Small intestine (tissue), 7 donors: ENCODE data around the gene DNAI1. TPM values are rescaled to one million over a fixed set of nuclear protein-coding genes. Genes with fewer than 3 reads are reported as not detected.
A peak's percentile ranks its signal among the peaks of the same experiment; 100 is the strongest.
"Not testable (repeated sequence)": the region's sequence is repeated elsewhere in the genome, so short reads cannot be mapped to it uniquely, and the experiment has no call there.

ENCODE experiments used
- DNase-seq, 2 donors: peaks; one replicate each; pipeline versions ENCODE4 v3.0.0 to v3.0.0-alpha.2; 2013
- FAIRE-seq: peaks from 2 replicates; lab custom pipeline; 2012; peaks lifted over from hg19 to GRCh38; lab: Jason Lieb, UNC
- H3K27ac ChIP-seq, 3 donors: one replicate each; pipeline ENCODE4 v1.5.1; 2013; ENCODE audit warnings: low read length in 2 of 3, mild to moderate bottlenecking in 2 of 3, control low read depth in 1 of 3, inconsistent platforms in 1 of 3, low read depth in 1 of 3, moderate library complexity in 1 of 3
- H3K27me3 ChIP-seq, 3 donors: one replicate each; pipeline ENCODE4 v1.6.1; 2013; ENCODE audit warnings: low read length in 3 of 3, inconsistent platforms in 1 of 3; ENCODE audit not compliant: control insufficient read depth in 3 of 3, insufficient read depth in 3 of 3
- H3K36me3 ChIP-seq, 3 donors: one replicate each; pipeline ENCODE4 v1.6.1; 2013; ENCODE audit warnings: low read length in 3 of 3, inconsistent platforms in 1 of 3, low read depth in 1 of 3, mild to moderate bottlenecking in 1 of 3, moderate library complexity in 1 of 3; ENCODE audit not compliant: control insufficient read depth in 3 of 3, insufficient read depth in 2 of 3
- H3K4me1 ChIP-seq, 3 donors: one replicate each; pipeline ENCODE4 v1.6.1; 2013; ENCODE audit warnings: low read length in 2 of 3, inconsistent platforms in 1 of 3, low read depth in 1 of 3, mild to moderate bottlenecking in 1 of 3, moderate library complexity in 1 of 3; ENCODE audit not compliant: control insufficient read depth in 3 of 3, insufficient read depth in 2 of 3
- H3K4me3 ChIP-seq, 3 donors: one replicate each; pipeline ENCODE4 v1.5.1; 2013; ENCODE audit warnings: low read length in 3 of 3, control low read depth in 1 of 3, inconsistent platforms in 1 of 3, low read depth in 1 of 3, mild to moderate bottlenecking in 1 of 3, moderate library complexity in 1 of 3
- H3K9me3 ChIP-seq, 2 donors: one replicate each; pipeline ENCODE4 v1.6.1; 2013; ENCODE audit warnings: low read depth in 1 of 2, low read length in 1 of 2; ENCODE audit not compliant: control insufficient read depth in 2 of 2, insufficient read depth in 1 of 2
- WGBS, 3 donors: extraction: QIAGEN DNeasy Blood & Tissue Kit; methylation state at CpG; one replicate each; pipeline ENCODE4 v1.1.7; 2013; 5-methylcytosine and 5-hydroxymethylcytosine counted together
- polyA plus RNA-seq, 4 donors: library from polyadenylated mRNA; stranded (reverse) in 3 of 4; unstranded in 1 of 4; fragments of 200-250 nt in 3 of 4; fragments of 120-200 nt in 1 of 4; gene quantifications; one replicate each; pipeline versions ENCODE4 v1.2.1 to v1.2.3, GENCODE V29; 2013
- donor health status: healthy with polysubstance abuse.
- donor health status: control.
- donor health status: control.
- donor health status: Bipolar disorder and iron deficiency.
- donor health status: healthy.

Gene DNAI1
- polyA plus RNA-seq, 4 donors: 0.22 TPM; not detected in 3

DNA sequence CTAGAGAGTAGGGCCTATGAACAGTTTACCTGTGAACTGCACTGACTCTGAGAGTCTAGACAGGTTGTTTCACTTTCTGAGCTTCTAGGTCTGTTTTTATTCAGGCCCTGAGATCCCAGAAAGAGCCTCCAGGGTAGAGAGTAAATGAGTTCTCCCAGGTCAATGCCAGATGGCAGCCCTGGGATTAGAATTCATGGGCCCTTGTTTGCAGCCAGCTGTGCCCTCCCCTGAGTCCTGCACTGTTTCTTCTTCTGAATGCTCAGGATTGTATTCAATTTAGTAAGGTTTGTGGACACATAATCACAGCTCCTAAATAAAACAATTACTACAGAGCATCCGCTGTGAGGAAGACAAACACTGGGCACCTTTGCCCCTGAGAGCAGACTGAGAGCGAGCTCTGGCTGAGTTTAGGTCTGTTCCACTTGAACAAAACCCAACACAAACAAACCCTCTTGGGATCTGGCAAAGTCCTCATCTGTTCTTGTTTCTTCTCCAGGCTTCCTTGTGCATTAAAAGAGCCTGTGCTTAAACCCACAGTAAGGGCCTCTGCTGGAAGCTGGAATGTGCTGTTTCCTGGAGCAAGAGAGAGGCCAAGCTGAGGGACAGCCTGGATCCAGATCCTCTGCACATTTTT, 30.2 kb upstream of the DNAI1 start:
- Histone ChIP-seq H3K27ac (no peak overlapping the region), H3K4me3 (no peak overlapping the region), H3K4me1 (no peaks in the 10 kb centered on the region), H3K27me3 (no peaks in the 10 kb centered on the region), H3K9me3 (no peaks in the 10 kb centered on the region), H3K36me3 (no peaks in the 10 kb centered on the region)
- FAIRE-seq (no peak), DNase-seq (no peak)
- WGBS, 3 donors: 72 to 81% (median 74%) methylated on average over 2 of the region's 2 CpGs

DNA sequence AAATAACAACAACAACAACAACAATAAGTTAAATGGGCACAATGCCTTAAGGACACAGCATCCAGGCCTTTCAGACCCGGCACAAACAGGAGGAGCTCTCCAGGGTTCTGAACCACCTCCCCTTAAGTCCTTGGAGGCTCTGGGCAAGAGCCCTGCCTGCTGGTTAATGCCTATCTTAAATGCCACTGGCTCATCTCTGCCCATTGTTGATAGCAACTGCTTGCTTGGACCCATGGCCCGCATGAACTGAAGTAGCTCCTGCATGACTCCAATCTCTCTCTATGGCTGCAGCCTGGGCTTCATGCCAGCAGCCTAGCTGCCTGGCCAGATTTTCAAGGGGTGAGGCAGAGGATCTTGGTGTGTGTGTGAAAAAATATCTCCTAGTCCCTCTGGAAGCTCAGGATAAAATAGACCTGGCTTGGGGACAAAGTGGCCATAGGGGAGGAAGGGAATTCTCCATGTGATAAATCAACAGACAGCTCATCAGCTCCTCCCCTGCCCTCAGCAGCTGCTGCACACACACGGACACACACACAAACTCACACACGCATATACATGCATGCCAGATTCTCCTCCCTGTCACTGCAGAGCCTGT, 27.7 kb upstream of the DNAI1 start:
- Histone ChIP-seq H3K4me1 (no peaks in the 10 kb centered on the region), H3K36me3 (no peaks in the 10 kb centered on the region), H3K27me3 (no peaks in the 10 kb centered on the region), H3K4me3 (no peak overlapping the region), H3K27ac (no peak overlapping the region), H3K9me3 (no peaks in the 10 kb centered on the region)
- DNase-seq: peak; percentile 25 to 70
- FAIRE-seq: no peak
- 16 to 34% (median 31%) methylated on average over 4 of the region's 4 CpGs for WGBS, 3 donors

DNA sequence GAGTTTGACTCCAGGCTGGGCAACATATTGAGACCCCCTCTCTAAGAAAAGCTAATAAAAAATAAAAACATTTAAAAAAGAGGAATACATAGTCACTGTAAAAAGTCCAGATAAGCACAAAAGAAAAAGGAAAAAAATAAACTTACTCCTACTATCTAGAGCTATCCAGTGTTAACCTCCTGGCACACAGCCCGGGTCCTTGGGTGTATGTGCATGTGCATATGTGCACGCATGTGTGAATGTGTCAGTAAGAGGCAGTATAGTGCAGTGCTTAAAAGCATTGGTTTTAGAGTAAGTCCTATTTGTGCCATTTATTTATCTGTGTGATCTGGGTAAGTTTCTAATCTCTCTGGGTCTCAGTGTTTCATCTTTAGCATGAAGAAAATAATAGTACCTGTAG, 26.9 kb upstream of the DNAI1 start:
- H3K4me1 ChIP-seq: no peaks in the 10 kb centered on the region
- no peaks in the 10 kb centered on the region for H3K9me3 ChIP-seq
- no peaks in the 10 kb centered on the region for H3K27me3 ChIP-seq
- no peak for FAIRE-seq
- no peak for DNase-seq
- H3K36me3 ChIP-seq: no peaks in the 10 kb centered on the region
- WGBS, 3 donors: 77 to 96% (median 81%) methylated on average over 2 of the region's 2 CpGs
- H3K27ac ChIP-seq: no peak overlapping the region
- H3K4me3 ChIP-seq: no peak overlapping the region

DNA sequence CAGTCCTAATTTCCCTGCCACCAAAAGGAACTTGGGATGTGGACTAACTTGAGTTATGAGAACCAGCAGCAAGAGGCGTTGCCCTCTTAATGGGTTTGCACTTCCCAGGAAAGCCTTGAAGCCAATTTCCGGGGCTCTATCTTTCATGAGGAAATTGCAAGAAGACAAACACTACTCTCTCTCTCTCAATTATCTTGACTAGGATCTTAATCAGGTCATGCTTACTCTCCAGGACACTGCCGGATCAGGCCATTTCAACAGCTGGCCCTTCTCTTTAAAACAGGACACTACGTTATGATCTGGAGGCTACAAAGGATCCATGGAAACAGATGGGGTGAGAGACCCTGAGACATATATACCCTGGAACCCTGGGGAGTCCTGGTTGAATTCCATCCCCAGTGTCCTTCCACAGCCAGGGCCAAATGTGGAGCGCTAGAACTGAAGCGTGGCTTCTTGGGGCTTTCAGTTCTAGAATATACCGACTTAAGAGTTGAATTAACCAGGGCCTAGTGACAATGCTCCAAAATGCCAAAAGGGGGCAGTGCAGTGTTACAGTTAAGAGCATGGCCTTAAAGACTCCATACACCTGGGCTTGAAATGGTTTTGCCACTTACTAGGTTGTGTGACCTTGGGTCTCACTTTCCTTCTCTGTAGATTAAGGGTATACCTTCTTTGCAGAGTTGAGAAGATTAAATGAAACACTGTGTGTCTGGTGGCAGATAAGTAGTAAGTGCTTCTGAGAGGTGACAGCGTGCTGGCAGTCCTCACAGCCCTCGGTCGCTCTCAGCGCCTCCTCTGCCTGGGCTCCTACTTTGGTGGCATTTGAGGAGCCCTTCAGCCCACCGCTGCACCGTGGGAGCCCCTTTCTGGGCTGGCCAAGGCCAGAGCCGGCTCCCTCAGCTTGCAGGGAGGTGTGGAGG, 21.3 kb upstream of the DNAI1 start:
- 70 to 76% (median 74%) methylated on average over 11 to 14 of the region's 14 CpGs for WGBS, 3 donors
- Histone ChIP-seq H3K27me3 (no peaks in the 10 kb centered on the region), H3K36me3 (no peaks in the 10 kb centered on the region), H3K4me3 (no peak overlapping the region), H3K27ac (no peak overlapping the region), H3K9me3 (no peaks in the 10 kb centered on the region), H3K4me1 (peaks cover 0 to 5% (median 0%) of the 10 kb centered on the region in 3 donors)
- DNase-seq (peak; percentile 76 to 79), FAIRE-seq (no peak)

DNA sequence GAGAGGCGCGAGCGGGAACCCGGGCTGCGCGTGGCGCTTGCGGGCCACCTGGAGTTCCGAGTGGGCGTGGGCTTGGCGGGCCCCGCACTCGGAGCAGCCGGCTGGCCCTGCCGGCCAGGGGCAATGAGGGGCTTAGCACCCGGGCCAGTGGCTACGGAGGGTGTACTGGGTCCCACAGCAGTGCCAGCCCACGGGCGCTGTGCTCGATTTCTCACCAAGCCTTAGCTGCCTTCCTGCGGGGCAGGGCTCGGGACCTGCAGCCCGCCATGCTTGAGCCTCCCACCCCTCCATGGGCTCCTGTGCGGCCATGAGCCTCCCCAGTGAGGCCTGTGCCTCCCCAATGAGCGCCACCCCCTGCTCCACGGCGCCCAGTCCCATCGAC, 20.7 kb upstream of the DNAI1 start:
- not testable (repeated sequence) for H3K4me3 ChIP-seq, H3K27me3 ChIP-seq, H3K4me1 ChIP-seq, H3K9me3 ChIP-seq, FAIRE-seq, DNase-seq, H3K36me3 ChIP-seq, H3K27ac ChIP-seq
- 94 to 96% (median 96%) methylated on average over 24 to 28 of the region's 28 CpGs for WGBS, 3 donors

DNA sequence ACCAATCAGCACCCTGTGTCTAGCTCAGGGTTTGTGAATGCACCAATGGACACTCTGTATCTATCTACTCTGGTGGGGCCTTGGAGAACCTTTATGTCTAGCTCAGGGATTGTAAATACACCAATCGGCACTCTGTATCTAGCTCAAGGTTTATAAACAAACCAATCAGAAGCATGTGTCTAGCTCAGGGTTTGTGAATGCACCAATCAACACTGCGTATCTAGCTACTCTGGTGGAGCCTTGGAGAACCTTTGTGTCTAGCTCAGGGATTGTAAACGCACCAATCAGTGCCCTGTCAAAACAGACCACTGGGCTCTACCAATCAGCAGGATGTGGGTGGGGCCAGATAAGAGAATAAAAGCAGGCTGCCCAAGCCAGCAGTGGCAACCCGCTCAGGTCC, 20.1 kb upstream of the DNAI1 start:
- not testable (repeated sequence) for H3K9me3 ChIP-seq, FAIRE-seq, H3K4me3 ChIP-seq, H3K27me3 ChIP-seq, H3K36me3 ChIP-seq, H3K4me1 ChIP-seq, DNase-seq, H3K27ac ChIP-seq
- 92 to 93% (median 93%) methylated on average over 4 of the region's 4 CpGs for WGBS, 3 donors

DNA sequence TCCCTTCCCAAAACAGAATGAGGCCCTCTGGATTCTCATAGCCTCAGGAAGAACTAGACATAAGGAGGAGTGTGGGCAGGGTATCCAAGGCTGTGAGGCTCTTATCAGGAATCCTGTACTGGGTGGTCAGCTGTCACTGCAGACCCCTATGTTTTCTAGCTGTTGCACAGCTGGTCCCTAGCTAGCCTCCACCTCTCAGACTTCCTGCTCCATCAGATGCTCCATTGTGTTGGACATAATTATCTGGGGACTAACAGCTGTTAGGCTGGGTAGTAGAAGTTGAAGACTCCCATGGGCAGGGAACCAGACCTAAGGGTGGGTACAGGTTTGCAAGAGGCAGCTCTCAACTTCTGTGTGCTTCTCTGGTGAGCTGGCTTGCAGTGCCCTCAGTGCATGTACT, 18.6 kb upstream of the DNAI1 start:
- Histone ChIP-seq H3K9me3 (no peaks in the 10 kb centered on the region), H3K4me3 (no peak overlapping the region), H3K27me3 (no peaks in the 10 kb centered on the region), H3K36me3 (no peaks in the 10 kb centered on the region), H3K4me1 (peaks cover 0 to 5% (median 0%) of the 10 kb centered on the region in 3 donors), H3K27ac (no peak overlapping the region)
- FAIRE-seq (no peak), DNase-seq (no peak)

DNA sequence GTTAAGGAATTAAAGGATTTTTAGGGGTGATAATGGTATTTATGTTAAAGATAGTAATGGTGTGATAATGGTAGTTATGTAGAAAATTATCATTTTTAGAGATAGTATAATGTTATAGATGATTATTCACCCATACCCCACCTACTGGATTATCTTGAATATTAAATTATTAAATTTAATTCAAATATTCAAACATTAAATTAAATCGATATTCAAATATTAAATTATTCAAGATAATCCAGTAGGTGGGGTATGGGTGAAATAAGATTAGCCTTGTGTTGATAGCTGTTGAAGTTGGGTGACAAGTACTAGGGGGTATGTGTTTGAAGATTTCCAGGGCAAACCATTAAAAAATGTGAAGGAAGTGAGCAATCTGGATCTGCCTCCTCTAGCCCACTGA, 15.8 kb upstream of the DNAI1 start:
- H3K4me1 ChIP-seq: peaks cover 0 to 5% (median 0%) of the 10 kb centered on the region in 3 donors
- no peak for FAIRE-seq
- no peak overlapping the region for H3K4me3 ChIP-seq
- H3K36me3 ChIP-seq: no peaks in the 10 kb centered on the region
- no peak for DNase-seq
- no peak overlapping the region for H3K27ac ChIP-seq
- WGBS, 3 donors: 94 to 97% (median 95%) methylated on average over 1 of the region's 1 CpG
- H3K9me3 ChIP-seq: no peaks in the 10 kb centered on the region
- H3K27me3 ChIP-seq: no peaks in the 10 kb centered on the region
